Sigmoid colon (tissue), 4 donors: ENCODE measurements around the gene POLN.

ENCODE experiments used
- CTCF ChIP-seq, 4 experiments: fragments of 450-650 bp in 3 of 4; fragments of 200-600 bp in 1 of 4; IDR thresholded peaks; one replicate each; pipeline ENCODE4 v1.5.1; 2016 to 2019; ENCODE audit warnings: antibody characterized with exemption in 4 of 4, mild to moderate bottlenecking in 3 of 4, moderate library complexity in 2 of 4
- EP300 ChIP-seq, 4 donors: sonication (generic); formaldehyde crosslinking; IDR thresholded peaks; one replicate each; pipeline ENCODE4 v1.6.1; 2017; ENCODE audit warnings: antibody characterized with exemption in 4 of 4
- POLR2AphosphoS5 ChIP-seq, 4 donors: sonication (generic); formaldehyde crosslinking; IDR thresholded peaks; one replicate each; pipeline ENCODE4 v1.6.1; 2017; ENCODE audit warnings: antibody characterized with exemption in 4 of 4

GRCh38 chr4:2127609-2128332, 114.2 kb downstream of the POLN start:
- no peak for TF ChIP-seq CTCF (IDR thresholded peaks at IDR 0.05)
- TF ChIP-seq POLR2AphosphoS5 (IDR thresholded peaks at IDR 0.05), result no peak
- no peak for TF ChIP-seq EP300 (IDR thresholded peaks at IDR 0.05)
